GM12891 (cell line): Measurements from ENCODE around the gene GPR17.

Source experiments
- POLR2A ChIP-seq: IDR thresholded peaks from 2 replicates; pipeline ENCODE4 v1.6.1; 2011; ENCODE audit warnings: low read depth, low read length, control low read depth
- POLR2AphosphoS5 ChIP-seq: IDR thresholded peaks from 2 replicates; pipeline ENCODE4 v1.6.1; 2011; ENCODE audit warnings: low read depth, low read length, control low read depth
- SPI1 ChIP-seq: IDR thresholded peaks from 2 replicates; pipeline ENCODE4 v1.6.1; 2011; ENCODE audit warnings: low read depth, low read length, control low read depth
- TAF1 ChIP-seq: IDR thresholded peaks from 2 replicates; pipeline ENCODE4 v1.6.1; 2011; ENCODE audit warnings: low read depth, low read length, control low read depth

DNA sequence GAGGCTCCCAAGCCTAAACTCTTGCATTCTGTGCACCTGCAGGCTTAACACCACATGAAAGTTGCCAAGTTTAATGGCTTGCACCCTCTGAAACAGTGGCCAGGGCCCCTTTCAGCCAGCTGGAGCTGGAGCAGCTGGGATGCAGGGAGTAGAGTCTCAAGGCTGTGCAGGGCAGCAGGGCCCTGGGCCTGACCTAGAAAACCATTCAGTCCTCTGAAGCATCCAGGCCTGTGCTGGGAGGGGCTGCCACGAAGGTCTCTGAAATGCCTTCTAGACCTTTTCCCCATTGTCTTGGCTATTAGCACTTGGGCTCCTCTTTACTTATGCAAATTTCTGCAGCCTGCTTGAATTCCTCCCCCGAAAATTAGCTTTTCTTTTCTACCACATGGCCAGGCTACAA lies 44.7 kb downstream of the GPR17 start:
- TF ChIP-seq POLR2A (no peak), POLR2AphosphoS5 (no peak), SPI1 (no peak), TAF1 (no peak)
